Upper lobe of right lung (tissue), 1 donor: Measurements from ENCODE around the gene CIT. TPM values are rescaled to one million over a fixed set of nuclear protein-coding genes. Genes with fewer than 3 reads are reported as not detected.
A peak's percentile ranks its signal among the peaks of the same experiment; 100 is the strongest.

Experiments used
- ATAC-seq: fragments of 200-7000 bp; cut with Tn5 transposase; one replicate; pipeline ENCODE4 v1.9.1; 2020; ENCODE audit warnings: mild to moderate bottlenecking, moderate library complexity
- DNase-seq: peaks from one replicate; pipeline ENCODE4 v3.0.0-alpha.2; 2020
- H3K27ac ChIP-seq: fragments of 200-600 bp; one replicate; pipeline ENCODE4 v1.8.0; 2022
- H3K27me3 ChIP-seq: fragments of 200-600 bp; one replicate; pipeline ENCODE4 v1.8.0; 2022; ENCODE audit warnings: mild to moderate bottlenecking
- H3K36me3 ChIP-seq: fragments of 200-600 bp; one replicate; pipeline ENCODE4 v1.8.0; 2022
- H3K4me1 ChIP-seq: fragments of 200-600 bp; one replicate; pipeline ENCODE4 v1.8.0; 2022
- H3K4me3 ChIP-seq: fragments of 200-600 bp; one replicate; pipeline ENCODE4 v1.8.0; 2022; ENCODE audit warnings: mild to moderate bottlenecking
- H3K9me3 ChIP-seq: fragments of 200-600 bp; one replicate; pipeline ENCODE4 v1.8.0; 2022
- CTCF ChIP-seq: fragments of 200-600 bp; IDR thresholded peaks from one replicate; pipeline ENCODE4 v1.8.0; 2022; ENCODE audit warnings: antibody characterized with exemption
- intact Hi-C: fragments of 100-400 bp; cut with DNase I; formaldehyde crosslinking; loops from one replicate; pipeline ENCODE4 v1.11.0; 2022
- total RNA-seq: library from RNA; stranded (reverse); fragmentation: NEBNext Ultra II Directional; extraction: Animal tissue kit (Norgen Biotek cat#: 25700); gene quantifications from one replicate; pipeline ENCODE4 v1.2.1, GENCODE V29; 2021
- donor health status: DM: no; HTN: yes; CAD: no; lungs with severe emphysema.

The CIT gene
- total RNA-seq, 1 donor from 2014 or later: 6.8 TPM

DNA sequence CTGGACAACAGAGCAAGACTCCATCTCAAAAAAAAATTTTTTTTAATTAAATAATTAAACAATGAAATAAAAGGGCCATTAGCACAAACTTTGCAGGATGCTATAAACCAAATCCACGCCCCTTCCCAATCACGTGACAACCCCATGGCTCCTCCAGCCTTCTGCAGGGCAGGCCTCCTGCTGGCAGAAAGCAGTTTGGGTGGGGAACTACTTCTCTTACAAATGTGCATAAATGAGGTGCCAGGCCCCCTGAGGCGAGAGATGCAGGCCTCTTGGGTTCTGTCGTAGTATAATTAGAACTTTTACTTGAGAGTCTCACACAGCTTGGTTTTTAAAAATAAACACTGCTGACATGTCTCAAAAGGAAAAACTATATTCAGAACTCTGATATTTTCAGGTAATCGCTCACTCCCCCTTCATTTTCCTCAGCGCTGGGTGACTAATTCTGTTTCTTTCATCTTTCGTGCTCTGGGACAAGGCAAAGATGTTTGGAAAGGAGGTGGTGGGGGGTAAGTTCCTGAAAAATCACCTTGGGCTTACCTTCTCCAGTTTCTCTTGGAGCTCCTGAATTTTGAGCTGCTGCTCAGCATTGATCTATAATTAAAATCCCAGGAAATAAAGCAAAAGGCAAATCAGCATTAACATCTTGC, 101.7 kb downstream of the CIT start:
- DNase-seq: no peak
- no peaks in the 10 kb centered on the region for H3K27me3 ChIP-seq
- no peaks in the 10 kb centered on the region for H3K9me3 ChIP-seq
- no peaks in the 10 kb centered on the region for H3K36me3 ChIP-seq
- ATAC-seq: no peak
- intact Hi-C loops: no loop called here
- no peak overlapping the region for H3K27ac ChIP-seq
- no peak overlapping the region for H3K4me3 ChIP-seq
- H3K4me1 ChIP-seq: no peaks in the 10 kb centered on the region
- TF ChIP-seq CTCF: no peak

DNA sequence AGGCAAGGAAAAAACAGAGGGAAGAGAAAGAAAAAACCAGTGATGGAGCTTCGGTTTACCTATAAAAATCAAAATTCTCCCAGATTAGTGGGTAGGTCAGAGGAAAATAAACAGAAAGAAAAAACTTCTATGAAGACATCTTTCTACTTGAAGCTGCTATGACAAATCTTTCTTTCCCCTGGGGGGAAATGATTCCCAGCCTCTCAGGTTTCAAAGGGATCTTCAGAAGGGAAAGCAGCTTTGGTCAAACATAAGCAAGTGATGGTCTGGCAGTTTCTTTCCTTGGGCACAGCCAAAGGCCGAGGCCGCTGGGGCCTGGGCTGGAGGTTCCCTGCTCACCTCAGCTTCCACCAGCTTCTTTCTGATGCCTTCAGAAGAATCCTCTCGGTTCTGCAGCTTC, 104.7 kb downstream of the CIT start:
- Histone ChIP-seq H3K4me1 (no peaks in the 10 kb centered on the region), H3K4me3 (no peak overlapping the region), H3K9me3 (no peaks in the 10 kb centered on the region), H3K27ac (no peak overlapping the region), H3K36me3 (no peaks in the 10 kb centered on the region), H3K27me3 (no peaks in the 10 kb centered on the region)
- intact Hi-C loops: no loop called here
- TF ChIP-seq CTCF: no peak
- no peak for ATAC-seq
- DNase-seq: no peak

- Histone ChIP-seq H3K27me3 (no peaks in the 10 kb centered on the region), H3K4me3 (no peak overlapping the region), H3K36me3 (no peaks in the 10 kb centered on the region), H3K27ac (no peak overlapping the region), H3K4me1 (no peaks in the 10 kb centered on the region), H3K9me3 (no peaks in the 10 kb centered on the region)
- intact Hi-C loops: no loop called here
- ATAC-seq (no peak), DNase-seq (no peak)
- no peak for TF ChIP-seq CTCF
Observed at GRCh38 chr12:119770146-119770545, 107.0 kb downstream of the CIT start.

GRCh38 chr12:119762619-119763018, 114.5 kb downstream of the CIT start:
- no peak for ATAC-seq
- TF ChIP-seq CTCF: no peak

DNA sequence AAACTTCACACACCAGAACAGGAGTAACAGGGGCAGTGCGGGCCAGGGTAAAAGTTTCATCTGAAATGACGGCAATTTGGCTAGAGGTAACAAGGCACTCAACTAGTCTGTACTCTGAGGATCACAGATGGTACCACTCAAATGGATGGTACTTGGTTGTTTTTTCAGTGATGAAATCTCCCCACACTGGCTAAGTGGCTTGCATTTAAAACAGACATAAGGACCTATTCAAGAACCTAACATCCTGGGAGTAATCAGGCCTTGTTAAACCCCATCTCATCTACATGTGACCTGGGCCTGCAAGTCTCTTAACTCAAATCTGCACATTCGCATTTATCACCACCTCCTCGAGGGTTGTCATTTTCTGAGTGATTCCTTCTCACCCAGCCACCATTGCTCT, 118.4 kb downstream of the CIT start:
- Histone ChIP-seq H3K4me1 (peaks cover 3% of the 10 kb centered on the region), H3K36me3 (no peaks in the 10 kb centered on the region), H3K9me3 (no peaks in the 10 kb centered on the region), H3K4me3 (no peak overlapping the region), H3K27me3 (no peaks in the 10 kb centered on the region), H3K27ac (no peak overlapping the region)
- intact Hi-C loops: no loop called here
- DNase-seq (no peak), ATAC-seq (peak; percentile 52)
- TF ChIP-seq CTCF: no peak

More at GRCh38 chr12:119762619-119763018, 114.5 kb downstream of the CIT start:
- Histone ChIP-seq H3K27ac (no peak overlapping the region), H3K27me3 (no peaks in the 10 kb centered on the region), H3K9me3 (no peaks in the 10 kb centered on the region), H3K36me3 (no peaks in the 10 kb centered on the region), H3K4me3 (no peak overlapping the region), H3K4me1 (peaks cover 3% of the 10 kb centered on the region)
- intact Hi-C loops: no loop called here
- no peak for DNase-seq

DNA sequence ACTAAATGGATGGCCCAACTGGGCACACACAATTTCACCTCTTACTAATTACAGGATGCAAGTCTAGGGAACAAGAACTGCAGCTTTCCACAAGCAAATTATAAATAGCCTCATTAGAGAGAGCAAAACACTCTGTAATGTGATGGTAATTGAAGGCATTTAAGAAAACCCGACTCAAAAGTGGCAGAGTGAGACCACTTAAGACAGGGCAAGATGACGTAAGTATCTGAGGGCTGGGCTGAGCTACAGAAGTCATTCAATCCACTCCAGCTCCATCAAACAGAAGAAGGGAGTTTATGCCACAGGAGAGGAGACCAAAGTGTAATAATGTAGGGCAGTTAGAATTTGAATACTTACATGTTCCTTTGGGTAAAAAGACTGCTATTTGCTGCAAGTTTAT, 118.9 kb downstream of the CIT start:
- Histone ChIP-seq H3K4me1 (peaks cover 3% of the 10 kb centered on the region), H3K36me3 (no peaks in the 10 kb centered on the region), H3K9me3 (no peaks in the 10 kb centered on the region), H3K4me3 (no peak overlapping the region), H3K27me3 (no peaks in the 10 kb centered on the region), H3K27ac (no peak overlapping the region)
- TF ChIP-seq CTCF: no peak
- no peak for DNase-seq
- ATAC-seq: no peak
- intact Hi-C loops: no loop called here
